GM19043 (cell line): ENCODE results near the gene CASZ1.

Experiments used
- ATAC-seq: cut with Tn5 transposase; IDR thresholded peaks from one replicate; pipeline ENCODE4 v1.9.1; 2021; ENCODE audit warnings: low read depth; ENCODE audit not compliant: unreplicated experiment

The CASZ1 gene

GRCh38 chr1:10644307-10645128, 151.9 kb downstream of the CASZ1 start:
- no peak for ATAC-seq

- no peak for ATAC-seq
Measured at GRCh38 chr1:10643607-10644306, 152.7 kb downstream of the CASZ1 start.

DNA sequence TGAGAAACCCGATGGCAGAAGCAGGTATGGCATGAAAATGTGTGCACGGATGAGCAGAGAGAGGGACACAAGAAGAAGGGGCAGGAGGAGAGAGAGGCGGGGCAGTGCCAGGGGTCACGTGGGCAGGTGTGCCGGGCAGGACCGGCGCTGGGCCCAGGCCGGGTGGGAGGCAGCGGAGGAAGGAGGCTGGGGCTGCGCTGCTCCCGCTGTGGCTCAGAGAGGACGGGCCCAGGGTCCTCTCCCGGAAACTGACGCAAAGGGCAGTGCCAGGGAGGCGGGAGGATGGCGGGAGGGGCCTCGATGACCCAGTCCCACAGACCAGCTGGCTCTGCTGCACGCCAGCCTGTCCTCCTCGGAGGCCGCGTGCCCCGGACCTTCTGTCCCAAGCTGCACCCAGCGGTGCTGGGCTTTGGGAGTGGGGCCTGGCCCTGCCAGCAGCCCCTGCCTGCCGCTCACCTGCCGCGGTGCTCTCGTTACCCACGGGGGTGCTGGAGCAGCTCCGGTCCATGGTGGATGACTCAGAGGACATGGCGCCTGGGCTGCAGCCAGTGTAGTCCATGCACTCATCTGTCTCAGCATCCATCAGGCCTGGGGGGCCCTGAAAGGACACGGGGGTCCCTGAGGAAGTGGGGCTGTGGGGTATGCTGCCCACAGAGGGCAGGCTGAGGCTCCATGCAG, 153.9 kb downstream of the CASZ1 start:
- no peak for ATAC-seq

DNA sequence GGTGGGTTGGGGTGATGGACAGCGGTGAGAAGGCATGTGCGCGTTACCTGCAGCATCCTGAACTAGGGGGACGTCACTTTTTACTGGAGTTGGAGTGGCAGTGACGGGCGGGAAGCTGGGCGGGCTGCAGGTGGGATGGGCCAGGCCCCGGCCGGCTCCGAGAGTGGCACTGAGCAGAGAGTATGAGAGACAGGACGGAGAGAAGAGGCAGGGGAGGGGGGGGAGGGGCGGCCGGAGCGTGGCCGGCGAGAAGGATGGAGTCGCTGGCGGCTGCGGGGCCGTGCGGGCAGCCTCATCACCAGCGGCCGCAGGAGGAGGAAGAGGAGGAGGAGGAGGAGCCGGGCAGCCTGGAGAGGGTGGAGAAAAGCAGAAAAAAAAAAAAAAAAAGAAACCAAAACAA, 154.5 kb downstream of the CASZ1 start:
- ATAC-seq: no peak

GRCh38 chr1:10640843-10641553, 155.4 kb downstream of the CASZ1 start:
- no peak for ATAC-seq

- ATAC-seq: no peak
Measured at GRCh38 chr1:10639775-10640578, 156.5 kb downstream of the CASZ1 start.

- no peak for ATAC-seq
Measured at GRCh38 chr1:10639011-10639774, 157.3 kb downstream of the CASZ1 start.

- ATAC-seq: no peak
Measured at GRCh38 chr1:10638559-10639005, 157.9 kb downstream of the CASZ1 start.

DNA sequence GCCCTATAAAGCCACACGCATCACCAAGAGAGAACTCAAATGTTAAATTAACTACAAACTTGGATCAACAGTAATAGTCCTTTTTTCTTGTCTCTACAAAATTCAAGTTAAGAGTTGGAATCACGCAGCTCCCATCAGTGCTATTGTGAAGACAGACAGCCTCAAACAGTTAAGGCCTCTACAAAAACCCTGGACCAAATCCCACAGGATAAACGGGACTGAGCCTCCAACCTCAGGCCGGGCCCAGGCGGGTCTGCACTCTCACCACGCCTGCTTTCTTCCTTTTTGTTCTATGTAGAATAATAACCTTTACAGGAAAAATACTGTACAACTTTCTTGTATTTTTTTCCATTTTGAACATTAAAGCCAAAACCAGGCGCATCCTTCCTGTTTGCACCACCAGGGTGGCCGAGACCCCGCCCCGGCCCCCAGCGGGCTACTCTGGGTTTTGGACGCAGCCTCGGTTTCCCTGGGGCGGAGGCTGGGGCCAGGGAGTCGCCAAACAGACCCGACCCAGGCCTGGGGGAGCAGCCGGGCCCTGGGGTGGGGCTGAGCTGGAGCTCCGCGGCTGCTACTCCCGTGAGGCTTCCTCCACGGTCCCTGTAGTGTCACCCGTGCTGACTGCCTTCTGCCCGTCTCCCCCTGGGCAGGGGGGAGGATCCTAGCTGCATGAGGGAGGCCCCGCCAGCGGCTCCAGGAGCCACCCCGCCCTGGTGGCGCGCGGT, 158.4 kb downstream of the CASZ1 start:
- no peak for ATAC-seq

GRCh38 chr1:10637400-10637799, 159.0 kb downstream of the CASZ1 start:
- ATAC-seq: no peak

DNA sequence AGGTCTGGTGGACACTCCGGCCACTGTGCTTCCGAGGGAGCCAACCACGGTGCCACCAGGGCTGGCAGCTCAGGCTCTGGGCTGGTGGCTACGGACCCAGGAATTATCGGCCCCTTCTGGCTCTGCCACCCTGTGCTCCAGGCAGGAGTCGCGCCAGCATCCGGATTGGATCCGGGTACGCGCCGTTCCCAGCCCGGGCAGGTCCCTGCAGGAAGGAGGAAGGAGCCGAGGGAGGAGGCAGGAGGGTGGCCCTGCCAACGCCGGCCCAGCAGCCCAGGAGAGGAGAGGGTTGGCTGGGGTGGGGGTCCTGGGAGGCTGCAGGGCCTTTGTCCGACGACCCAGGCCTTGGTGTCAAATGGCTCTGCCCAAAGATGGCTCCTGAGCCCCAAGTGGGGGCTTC, 160.5 kb downstream of the CASZ1 start:
- ATAC-seq: no peak

DNA sequence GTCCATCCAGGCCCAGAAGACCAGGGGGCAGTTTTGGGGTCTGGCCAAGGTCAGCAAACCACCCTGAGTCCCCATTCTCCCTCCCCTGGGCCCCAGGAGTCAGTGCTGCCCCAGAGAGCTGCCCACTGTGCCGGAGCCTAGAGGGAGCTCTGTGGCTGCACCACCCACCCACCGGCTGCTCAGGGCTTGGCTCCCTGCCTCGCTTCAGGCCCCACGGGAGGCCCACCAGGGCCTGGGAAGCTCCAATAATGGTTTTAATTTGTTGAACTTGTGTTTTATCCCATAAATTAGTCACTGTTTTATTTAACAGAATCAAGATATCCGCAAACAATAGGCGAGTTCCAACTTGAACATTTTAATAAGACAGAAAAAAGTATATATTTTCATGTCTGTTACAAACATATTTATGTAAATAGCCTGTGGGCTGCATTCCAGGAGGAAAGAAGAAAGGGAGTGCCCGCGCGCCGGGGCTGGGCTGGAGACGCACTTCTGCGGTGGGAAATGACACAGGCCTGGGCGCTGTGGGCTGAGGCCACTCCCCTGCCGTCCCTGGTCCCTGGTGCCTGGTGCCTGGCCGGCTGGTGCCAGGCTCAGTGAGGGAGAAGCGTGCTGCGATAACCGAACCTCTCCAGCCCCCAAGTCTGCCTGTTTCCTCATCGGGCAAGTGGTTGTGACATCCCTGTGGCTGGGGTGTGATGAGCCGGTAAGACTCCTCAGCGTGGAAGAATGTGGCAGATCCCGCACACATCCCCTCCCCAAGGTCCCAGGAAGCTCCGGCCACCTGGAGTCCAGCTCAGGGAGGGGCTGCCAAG, 161.2 kb downstream of the CASZ1 start:
- no peak for ATAC-seq

GRCh38 chr1:10634428-10635084, 161.9 kb downstream of the CASZ1 start:
- ATAC-seq: no peak

DNA sequence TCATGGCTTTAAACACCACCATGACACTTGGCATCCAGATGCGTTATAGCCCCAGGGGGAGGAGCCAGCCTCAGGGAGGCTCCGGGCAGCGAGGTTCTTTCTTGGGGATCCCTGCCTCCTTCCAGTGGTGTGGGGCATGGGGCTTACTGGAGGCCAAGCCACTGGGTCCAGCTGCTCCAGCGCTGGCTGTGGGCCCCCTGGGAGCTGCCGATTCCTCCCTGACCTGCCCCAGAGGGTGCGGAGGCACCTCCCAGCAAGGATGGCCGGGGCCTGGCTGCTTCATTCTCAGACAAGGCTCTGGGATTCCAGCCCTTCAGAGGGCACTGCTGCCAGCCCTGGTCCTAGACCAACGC, 162.4 kb downstream of the CASZ1 start:
- ATAC-seq: no peak

- no peak for ATAC-seq
Measured at GRCh38 chr1:10633416-10633815, 163.0 kb downstream of the CASZ1 start.

DNA sequence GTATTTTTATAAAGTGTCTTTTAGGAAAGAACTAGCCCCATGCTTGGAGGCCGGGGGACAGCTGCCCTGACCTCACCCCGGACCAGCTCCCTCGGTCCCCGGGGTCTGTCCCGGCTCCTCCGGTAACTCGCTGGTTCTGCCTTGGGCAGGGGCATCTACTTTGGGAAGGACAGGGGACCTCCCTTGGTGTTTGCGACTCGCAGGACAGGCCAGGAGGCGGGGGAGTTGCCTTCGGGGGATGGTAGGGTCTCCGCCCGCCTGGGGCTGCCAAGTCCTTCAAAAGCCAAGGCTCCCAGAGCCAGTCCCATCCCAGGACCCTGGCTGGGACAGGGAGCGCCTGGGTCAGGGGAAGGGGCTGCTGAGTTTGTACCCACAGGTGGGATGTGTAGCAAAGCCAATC, 163.8 kb downstream of the CASZ1 start:
- ATAC-seq: no peak

DNA sequence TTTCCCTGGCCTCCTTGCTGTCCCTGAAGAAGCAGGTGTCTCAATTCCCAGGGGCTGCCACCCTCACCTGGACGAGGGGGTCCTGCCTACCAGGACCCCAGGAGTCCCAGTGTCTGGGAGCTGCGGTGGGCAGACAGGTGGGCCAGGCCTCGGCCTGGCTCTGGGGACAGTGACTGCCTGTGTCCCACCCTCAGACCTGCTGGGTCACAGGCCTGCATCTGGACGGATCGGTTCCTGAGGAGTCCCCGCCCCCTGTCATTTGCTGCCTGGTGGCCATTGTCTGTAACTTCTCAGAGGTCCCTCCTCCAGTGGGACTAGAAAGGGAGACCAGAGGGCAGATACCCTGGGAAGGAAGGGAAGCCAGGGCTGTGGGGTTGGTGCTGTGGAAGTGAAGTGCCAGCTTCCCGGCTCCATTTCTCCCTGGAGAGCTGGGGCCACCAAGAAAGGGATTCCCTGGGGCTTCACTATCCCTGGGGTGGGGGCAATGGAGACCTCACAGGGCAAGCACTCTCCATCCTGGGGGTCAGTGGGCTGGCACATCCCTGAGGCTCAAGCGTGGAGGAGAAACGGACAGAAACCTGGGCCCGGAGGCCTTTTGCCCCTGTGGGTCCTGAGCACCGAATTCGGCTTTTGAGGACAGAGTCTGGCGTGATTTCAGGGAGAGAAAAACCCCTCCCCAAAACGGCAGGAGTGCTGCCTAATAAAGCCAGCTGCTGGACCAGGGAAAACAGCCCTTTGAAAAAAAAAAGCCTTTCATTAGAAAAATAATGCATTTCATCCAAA, 164.4 kb downstream of the CASZ1 start:
- ATAC-seq: no peak
